Frontal cortex (tissue), 4 donors: Measurements from ENCODE around the gene VASP. TPM values are rescaled to one million over a fixed set of nuclear protein-coding genes. Genes with fewer than 3 reads are reported as not detected.

Experiments
- DNase-seq, 2 donors: peaks; one replicate each; pipeline ENCODE4 v3.0.0; 2012; ENCODE audit warnings: low spot score in 2 of 2
- FAIRE-seq: peaks from 2 replicates; lab custom pipeline; 2012; peaks lifted over from hg19 to GRCh38; lab: Jason Lieb, UNC
- total RNA-seq: library from RNA; depleted of rRNA; stranded (reverse); fragments of >200 nt; gene quantifications from one replicate; pipeline ENCODE4 v1.2.3, GENCODE V29; 2014
- donor health status: control.
- donor health status: control.
- donor health status: control.

Gene VASP
- total RNA-seq, 1 donor from 2014 or later, result 9.0 TPM

DNA sequence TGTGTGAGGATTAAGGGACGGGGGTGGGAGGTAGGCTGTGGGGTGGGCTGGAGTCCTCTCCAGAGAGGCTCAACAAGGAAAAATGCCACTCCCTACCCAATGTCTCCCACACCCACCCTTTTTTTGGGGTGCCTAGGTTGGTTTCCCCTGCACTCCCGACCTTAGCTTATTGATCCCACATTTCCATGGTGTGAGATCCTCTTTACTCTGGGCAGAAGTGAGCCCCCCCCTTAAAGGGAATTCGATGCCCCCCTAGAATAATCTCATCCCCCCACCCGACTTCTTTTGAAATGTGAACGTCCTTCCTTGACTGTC is 34.0 kb upstream of the VASP start:
- no peak for FAIRE-seq
- no peak for DNase-seq

- DNase-seq (no peak), FAIRE-seq (no peak)
Measured at GRCh38 chr19:45473682-45474605, 33.3 kb upstream of the VASP start.

DNA sequence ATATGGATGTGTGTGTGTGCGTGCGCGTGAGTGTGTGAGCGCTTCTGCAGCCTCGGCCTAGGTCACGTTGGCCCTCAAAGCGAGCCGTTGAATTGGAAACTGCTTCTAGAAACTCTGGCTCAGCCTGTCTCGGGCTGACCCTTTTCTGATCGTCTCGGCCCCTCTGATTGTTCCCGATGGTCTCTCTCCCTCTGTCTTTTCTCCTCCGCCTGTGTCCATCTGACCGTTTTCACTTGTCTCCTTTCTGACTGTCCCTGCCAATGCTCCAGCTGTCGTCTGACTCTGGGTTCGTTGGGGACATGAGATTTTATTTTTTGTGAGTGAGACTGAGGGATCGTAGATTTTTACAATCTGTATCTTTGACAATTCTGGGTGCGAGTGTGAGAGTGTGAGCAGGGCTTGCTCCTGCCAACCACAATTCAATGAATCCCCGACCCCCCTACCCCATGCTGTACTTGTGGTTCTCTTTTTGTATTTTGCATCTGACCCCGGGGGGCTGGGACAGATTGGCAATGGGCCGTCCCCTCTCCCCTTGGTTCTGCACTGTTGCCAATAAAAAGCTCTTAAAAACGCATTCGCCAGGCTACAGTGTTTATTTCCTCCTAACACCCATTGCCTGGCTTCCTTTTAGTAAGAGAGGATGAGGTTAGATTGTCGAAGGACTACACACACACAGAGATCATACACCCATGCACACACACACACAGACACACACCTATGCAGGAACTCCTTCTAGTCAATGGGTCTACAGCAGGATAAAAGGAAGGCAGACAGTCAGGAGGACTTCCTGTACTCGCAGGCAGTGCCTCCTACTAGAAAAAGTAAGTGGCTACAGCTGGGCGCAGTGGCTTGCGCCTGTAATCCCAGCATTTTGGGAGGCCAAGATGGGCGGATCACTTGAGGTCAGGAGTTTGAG is 32.4 kb upstream of the VASP start:
- no peak for FAIRE-seq

GRCh38 chr19:45475537-45476291 is 31.6 kb upstream of the VASP start:
- no peak for FAIRE-seq

More for the DNA sequence above, 32.4 kb upstream of the VASP start:
- no peak for DNase-seq

GRCh38 chr19:45476304-45476703 is 31.0 kb upstream of the VASP start:
- FAIRE-seq, result no peak

More at GRCh38 chr19:45475537-45476291, 31.6 kb upstream of the VASP start:
- no peak for DNase-seq

GRCh38 chr19:45477186-45477585 is 30.1 kb upstream of the VASP start:
- FAIRE-seq, result no peak
- DNase-seq, result no peak

More at GRCh38 chr19:45476304-45476703, 31.0 kb upstream of the VASP start:
- DNase-seq, result no peak

- DNase-seq (no peak), FAIRE-seq (no peak)
Measured at GRCh38 chr19:45477713-45478453, 29.4 kb upstream of the VASP start.

DNA sequence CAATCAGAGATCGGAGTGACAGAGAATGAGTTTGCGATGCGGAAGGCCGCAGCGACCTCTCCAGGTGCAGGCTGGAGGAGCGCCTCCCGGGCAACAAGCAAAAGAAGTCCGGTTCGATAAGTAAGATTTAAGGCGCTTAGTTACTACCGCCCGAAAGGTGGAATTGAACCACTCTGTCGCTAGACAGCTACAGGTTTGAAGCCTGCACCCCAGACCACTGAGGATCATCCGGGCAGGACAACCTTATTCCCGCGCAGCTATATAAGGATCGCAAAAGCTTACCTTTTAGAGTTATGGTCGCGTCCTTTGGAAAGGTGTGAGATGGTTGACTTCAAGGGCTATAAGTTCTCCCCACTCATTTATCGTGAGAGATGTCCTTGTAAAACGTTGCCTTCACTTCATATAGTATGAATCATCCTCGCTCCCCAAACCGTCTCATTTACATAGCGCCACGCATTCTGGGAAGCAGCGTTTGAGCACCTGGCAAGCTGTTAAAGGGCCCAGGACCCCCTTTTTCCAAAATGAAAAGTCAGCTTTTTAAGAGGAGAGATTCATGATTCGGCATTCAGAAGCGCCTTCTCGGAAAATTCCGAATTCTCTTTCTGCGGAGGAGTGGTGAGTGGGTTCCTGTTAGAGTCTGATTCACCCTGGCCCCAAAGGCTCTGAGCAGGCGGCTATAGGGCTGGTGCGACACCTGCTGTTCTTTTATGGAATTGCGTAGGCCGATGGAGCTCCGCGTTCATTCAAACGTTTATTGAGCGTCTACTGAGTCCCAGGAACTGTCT is 28.6 kb upstream of the VASP start:
- DNase-seq (peak in 1 of 2 donors; percentile 82), FAIRE-seq (no peak)

GRCh38 chr19:45483033-45483432 is 24.2 kb upstream of the VASP start:
- DNase-seq, result no peak
- no peak for FAIRE-seq

GRCh38 chr19:45484273-45484945 is 22.9 kb upstream of the VASP start:
- DNase-seq, result no peak
- FAIRE-seq, result no peak

GRCh38 chr19:45485305-45486077 is 21.8 kb upstream of the VASP start:
- no peak for FAIRE-seq
- peak; percentile 86 to 96 for DNase-seq

GRCh38 chr19:45488708-45489107 is 18.6 kb upstream of the VASP start:
- FAIRE-seq (no peak), DNase-seq (no peak)

- no peak for DNase-seq
- no peak for FAIRE-seq
Measured at GRCh38 chr19:45489216-45489855, 17.9 kb upstream of the VASP start.

- DNase-seq, result no peak
- no peak for FAIRE-seq
Measured at GRCh38 chr19:45492137-45492626, 15.1 kb upstream of the VASP start.

DNA sequence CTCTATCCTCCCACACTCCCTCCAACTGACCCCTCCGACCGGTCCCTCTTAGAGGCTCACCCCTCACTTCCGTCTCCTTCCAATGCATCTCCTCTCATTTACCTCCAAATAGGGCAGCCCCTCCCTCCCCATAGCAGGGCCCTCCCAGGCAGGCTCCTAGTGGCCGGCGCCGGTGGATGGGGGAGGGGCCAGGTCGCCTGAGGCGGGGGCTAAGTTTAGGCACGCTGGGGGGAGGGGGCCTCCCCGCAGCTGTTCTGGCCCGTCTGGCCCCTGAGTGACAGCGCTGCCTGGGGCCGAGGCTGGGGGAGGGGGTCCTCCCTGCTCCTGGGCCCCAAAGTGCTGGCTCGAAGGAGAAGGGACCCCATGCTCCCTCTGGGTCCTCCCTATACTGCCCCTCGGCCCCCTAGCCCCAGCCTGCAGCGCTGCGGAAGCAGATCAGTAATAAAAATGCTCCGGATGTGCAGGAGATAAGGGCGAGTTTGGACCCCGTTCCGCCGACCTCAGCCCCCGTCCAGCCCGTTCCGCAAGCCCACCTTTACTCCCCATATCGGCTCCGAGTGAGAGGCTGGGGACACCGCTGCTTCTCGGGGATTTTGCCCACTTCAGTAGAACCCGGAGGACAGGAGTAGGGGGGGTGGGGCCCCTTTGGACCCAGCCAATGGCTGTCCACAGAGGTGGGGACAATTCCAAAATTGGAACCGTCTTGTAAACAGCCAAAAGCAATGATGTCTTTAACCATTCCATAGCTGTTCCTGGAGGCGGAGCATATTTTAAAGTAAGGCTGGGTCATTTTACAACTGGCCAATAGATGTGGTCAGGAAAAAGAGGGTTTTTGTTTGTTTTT is 14.4 kb upstream of the VASP start:
- FAIRE-seq (no peak), DNase-seq (peak in 1 of 2 donors; percentile 70)
